ENCODE results near the gene CXADR. TPM values are rescaled to one million over a fixed set of nuclear protein-coding genes. Genes with fewer than 3 reads are reported as not detected.

The CXADR gene
- total RNA-seq, 1 experiment from 2014 or later, result 2.1 TPM

GRCh38 chr21:17616831-17617230, 104.0 kb downstream of the CXADR start:
- Histone ChIP-seq H3K27ac (no peak overlapping the region), H3K9me3 (replicated peaks) (no peaks in the 10 kb centered on the region)
- no peak for DNase-seq

DNA sequence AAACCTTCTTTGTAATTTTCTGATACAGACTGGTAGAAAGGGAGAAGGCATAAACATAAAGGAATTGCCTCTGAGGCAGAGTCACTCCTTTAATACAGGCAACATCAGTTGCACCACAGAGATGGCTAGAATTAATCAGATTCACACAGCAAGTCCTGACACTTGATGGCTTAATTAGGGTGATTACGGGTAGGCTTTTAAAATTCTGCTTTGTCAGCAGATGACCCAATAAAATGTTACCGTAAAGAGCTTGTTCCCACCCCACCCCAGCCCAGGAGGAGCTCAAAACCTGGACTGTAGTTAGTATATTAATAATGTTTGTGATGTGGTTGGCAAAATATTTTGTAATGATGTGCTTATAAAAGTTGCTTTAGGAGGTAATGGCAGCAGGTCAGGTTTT, 109.2 kb downstream of the CXADR start:
- DNase-seq, result no peak
- Histone ChIP-seq H3K36me3 (no peaks in the 10 kb centered on the region), H3K27me3 (no peaks in the 10 kb centered on the region), H3K4me1 (no peaks in the 10 kb centered on the region), H3K4me3 (no peak overlapping the region), H3K9me3 (replicated peaks) (no peaks in the 10 kb centered on the region), H3K27ac (no peak overlapping the region)

More at GRCh38 chr21:17616831-17617230, 104.0 kb downstream of the CXADR start:
- H3K4me3 ChIP-seq, result no peak overlapping the region
- H3K27me3 ChIP-seq, result no peaks in the 10 kb centered on the region
- H3K36me3 ChIP-seq, result no peaks in the 10 kb centered on the region
- no peaks in the 10 kb centered on the region for H3K4me1 ChIP-seq

DNA sequence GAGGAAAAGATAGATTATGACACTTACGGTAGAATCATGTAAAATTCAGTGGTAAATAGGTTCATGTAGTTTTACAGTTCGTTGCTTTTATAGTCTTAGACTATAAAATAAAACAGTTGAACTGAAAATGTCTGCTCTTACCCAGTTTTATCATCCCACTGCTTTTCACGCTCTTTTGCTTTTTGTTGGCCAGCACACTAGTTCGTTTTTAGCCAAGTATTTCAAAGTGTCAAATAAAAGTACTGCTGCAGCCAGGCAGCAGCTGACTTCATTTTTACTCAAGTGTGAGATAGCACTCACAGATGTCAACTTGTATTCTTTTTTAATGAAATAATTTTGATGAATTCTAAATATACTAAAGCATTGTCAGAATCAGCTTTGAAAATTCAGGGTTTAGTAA, 118.4 kb downstream of the CXADR start:
- Histone ChIP-seq H3K4me1 (no peaks in the 10 kb centered on the region), H3K4me3 (no peak overlapping the region), H3K36me3 (no peaks in the 10 kb centered on the region), H3K27me3 (no peaks in the 10 kb centered on the region), H3K9me3 (replicated peaks) (no peaks in the 10 kb centered on the region), H3K27ac (no peak overlapping the region)
- DNase-seq, result no peak

DNA sequence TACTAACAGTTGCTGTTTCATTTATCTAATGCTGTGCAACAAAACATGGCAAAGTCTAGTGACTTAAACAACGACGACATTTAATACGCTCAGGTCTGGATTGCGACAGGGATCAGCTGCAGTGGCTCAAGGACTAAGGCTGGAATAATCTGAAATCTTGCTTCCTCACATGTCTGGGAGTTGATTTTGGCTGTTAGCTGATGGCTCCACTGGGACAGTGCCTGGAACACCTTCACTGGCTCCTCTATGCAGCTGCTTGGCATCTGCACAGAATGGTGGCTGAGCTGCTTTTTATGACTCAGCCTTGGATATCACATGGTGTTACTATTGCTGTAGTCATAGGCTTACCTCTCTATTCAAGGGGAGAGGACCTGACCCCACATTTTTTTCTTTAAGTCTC, 123.9 kb downstream of the CXADR start:
- Histone ChIP-seq H3K4me3 (no peak overlapping the region), H3K27ac (no peak overlapping the region), H3K9me3 (replicated peaks) (no peaks in the 10 kb centered on the region), H3K4me1 (no peaks in the 10 kb centered on the region), H3K27me3 (no peaks in the 10 kb centered on the region), H3K36me3 (no peaks in the 10 kb centered on the region)
- DNase-seq, result no peak

- DNase-seq, result no peak
- Histone ChIP-seq H3K4me3 (no peak overlapping the region), H3K9me3 (replicated peaks) (no peaks in the 10 kb centered on the region), H3K27me3 (no peaks in the 10 kb centered on the region), H3K27ac (no peak overlapping the region), H3K36me3 (no peaks in the 10 kb centered on the region), H3K4me1 (no peaks in the 10 kb centered on the region)
Measured at GRCh38 chr21:17640821-17641220, 128.0 kb downstream of the CXADR start.

Other genes starting within 250 kb of the CXADR start
- gene BTG3, start 99.9 kb downstream of the CXADR start, total RNA-seq (2014; rRNA removed; shearing (Covaris generic)), result 58.2 and 58.9 TPM in 2 replicates

Data from SJCRH30 (cell line).